ENCODE data around the gene TBX21.

- TF ChIP-seq ATF3 (CRISPR knock-in tag; conservative IDR thresholded peaks at IDR 0.05) (no peak), JUN (CRISPR knock-in tag; IDR thresholded peaks at IDR 0.05) (no peak), CTCF (IDR thresholded peaks at IDR 0.05) (no peak), PREB (CRISPR knock-in tag; IDR thresholded peaks at IDR 0.05; ENCODE audit: borderline replicate concordance) (no peak), OVOL2 (CRISPR knock-in tag; IDR thresholded peaks at IDR 0.05; ENCODE audit: borderline replicate concordance) (no peak)
Measured at GRCh38 chr17:47695429-47696376, 37.3 kb upstream of the TBX21 start.
